Activated CD8-positive, alpha-beta T cell treated with anti-CD3 and anti-CD28 coated beads for 36 hours (primary cell): Measurements from ENCODE around the gene TMEM97. TPM values are rescaled to one million over a fixed set of nuclear protein-coding genes. Genes with fewer than 3 reads are reported as not detected.

ENCODE experiments used
- ATAC-seq: fragments of 200-7000 bp; cut with Tn5 transposase; one replicate; pipeline ENCODE4 v1.10.0; 2021; ENCODE audit warnings: mild to moderate bottlenecking, moderate library complexity
- CTCF ChIA-PET: fragments of 350-600 bp; sonication (Branson Sonifier 250); formaldehyde crosslinking; loops from one replicate; lab custom pipeline; 2021; ENCODE audit warnings: antibody characterized with exemption; lab: Charles Lee
- POLR2A ChIA-PET: fragments of 350-600 bp; sonication (Branson Sonifier 250); formaldehyde crosslinking; loops from one replicate; lab custom pipeline; 2021; ENCODE audit warnings: antibody characterized with exemption; lab: Charles Lee
- DNase-seq: peaks from one replicate; pipeline ENCODE4 v3.0.0-alpha.2; 2020
- H3K27ac Mint-ChIP-seq: one replicate; pipeline ENCODE4 v1.8.0; 2021; ENCODE audit warnings: mild to moderate bottlenecking, mixed read lengths
- H3K27me3 Mint-ChIP-seq: one replicate; pipeline ENCODE4 v1.8.0; 2021; ENCODE audit warnings: mixed read lengths
- H3K36me3 Mint-ChIP-seq: one replicate; pipeline ENCODE4 v1.8.0; 2021; ENCODE audit warnings: low read depth, mixed read lengths
- H3K4me1 Mint-ChIP-seq: one replicate; pipeline ENCODE4 v1.8.0; 2021; ENCODE audit warnings: low read depth, mixed read lengths
- H3K4me3 Mint-ChIP-seq: one replicate; pipeline ENCODE4 v1.8.0; 2021; ENCODE audit warnings: mild to moderate bottlenecking, moderate library complexity, mixed read lengths
- H3K9me3 Mint-ChIP-seq: one replicate; pipeline ENCODE4 v1.8.0; 2021; ENCODE audit warnings: mixed read lengths
- intact Hi-C: fragments of 100-400 bp; cut with micrococcal nuclease; formaldehyde crosslinking; loops from one replicate; pipeline ENCODE4 v1.10.0; 2022
- total RNA-seq, 2 experiments: library from RNA; stranded (reverse); gene quantifications; one replicate each; pipeline ENCODE4 v1.2.3, GENCODE V29; 2021
- TF ChIP-seq, protein P1 (sequence below): fragments of 200-600 bp; IDR thresholded peaks from one replicate; pipeline ENCODE4 v1.8.0; 2022; ENCODE audit warnings: antibody characterized with exemption, mild to moderate bottlenecking

TMEM97 gene
- total RNA-seq, 2 experiments from 2014 or later: 36.1 to 36.2 TPM

DNA sequence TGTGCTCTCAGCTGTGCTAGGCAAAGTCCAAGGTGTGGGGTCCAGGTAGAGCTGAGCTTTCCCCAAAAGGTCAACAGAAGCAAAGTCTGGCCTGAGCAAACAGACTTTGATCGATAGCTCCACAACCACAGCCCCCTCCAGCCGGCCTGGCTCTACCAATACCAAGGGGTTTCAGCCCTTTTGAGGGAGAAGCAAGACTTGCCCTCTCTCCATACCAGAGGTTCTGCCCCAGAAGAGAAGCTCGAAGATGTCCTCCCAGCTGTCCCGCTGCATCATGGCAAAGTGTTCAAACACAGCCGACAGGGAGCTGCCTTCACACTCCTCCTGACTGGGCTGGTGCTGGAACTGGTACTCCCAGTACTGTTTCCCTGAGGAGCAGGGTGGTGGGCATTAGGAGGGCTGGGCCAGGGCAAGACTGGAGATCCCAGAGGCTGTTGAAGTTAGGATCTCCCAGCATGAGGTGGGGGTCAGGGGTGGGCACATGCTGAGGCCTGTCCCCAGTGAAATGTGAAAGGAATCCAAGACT, 49.4 kb downstream of the TMEM97 start:
- Mint-ChIP-seq H3K27me3 (no peaks in the 10 kb centered on the region), H3K4me1 (peaks cover 15% of the 10 kb centered on the region), H3K27ac (no peak overlapping the region), H3K4me3 (no peak overlapping the region), H3K36me3 (peaks cover 1% of the 10 kb centered on the region), H3K9me3 (no peaks in the 10 kb centered on the region)
- no peak for ATAC-seq
- POLR2A ChIA-PET: interaction anchor here (2.0 to 5.5 kb wide), 2 partner anchors 11 to 16 kb away, joined by 5 to 35 read pairs; partner anchors contain the start of gene POLDIP2
- TF ChIP-seq, protein P1, sequence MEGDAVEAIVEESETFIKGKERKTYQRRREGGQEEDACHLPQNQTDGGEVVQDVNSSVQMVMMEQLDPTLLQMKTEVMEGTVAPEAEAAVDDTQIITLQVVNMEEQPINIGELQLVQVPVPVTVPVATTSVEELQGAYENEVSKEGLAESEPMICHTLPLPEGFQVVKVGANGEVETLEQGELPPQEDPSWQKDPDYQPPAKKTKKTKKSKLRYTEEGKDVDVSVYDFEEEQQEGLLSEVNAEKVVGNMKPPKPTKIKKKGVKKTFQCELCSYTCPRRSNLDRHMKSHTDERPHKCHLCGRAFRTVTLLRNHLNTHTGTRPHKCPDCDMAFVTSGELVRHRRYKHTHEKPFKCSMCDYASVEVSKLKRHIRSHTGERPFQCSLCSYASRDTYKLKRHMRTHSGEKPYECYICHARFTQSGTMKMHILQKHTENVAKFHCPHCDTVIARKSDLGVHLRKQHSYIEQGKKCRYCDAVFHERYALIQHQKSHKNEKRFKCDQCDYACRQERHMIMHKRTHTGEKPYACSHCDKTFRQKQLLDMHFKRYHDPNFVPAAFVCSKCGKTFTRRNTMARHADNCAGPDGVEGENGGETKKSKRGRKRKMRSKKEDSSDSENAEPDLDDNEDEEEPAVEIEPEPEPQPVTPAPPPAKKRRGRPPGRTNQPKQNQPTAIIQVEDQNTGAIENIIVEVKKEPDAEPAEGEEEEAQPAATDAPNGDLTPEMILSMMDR: no peak
- intact Hi-C loops: no loop called here
- no peak for DNase-seq
- CTCF ChIA-PET: interaction anchor here (0.7 to 1.5 kb wide), 2 partner anchors 10 to 48 kb away, joined by 3 to 5 read pairs; no protein-coding TSS in a partner anchor

DNA sequence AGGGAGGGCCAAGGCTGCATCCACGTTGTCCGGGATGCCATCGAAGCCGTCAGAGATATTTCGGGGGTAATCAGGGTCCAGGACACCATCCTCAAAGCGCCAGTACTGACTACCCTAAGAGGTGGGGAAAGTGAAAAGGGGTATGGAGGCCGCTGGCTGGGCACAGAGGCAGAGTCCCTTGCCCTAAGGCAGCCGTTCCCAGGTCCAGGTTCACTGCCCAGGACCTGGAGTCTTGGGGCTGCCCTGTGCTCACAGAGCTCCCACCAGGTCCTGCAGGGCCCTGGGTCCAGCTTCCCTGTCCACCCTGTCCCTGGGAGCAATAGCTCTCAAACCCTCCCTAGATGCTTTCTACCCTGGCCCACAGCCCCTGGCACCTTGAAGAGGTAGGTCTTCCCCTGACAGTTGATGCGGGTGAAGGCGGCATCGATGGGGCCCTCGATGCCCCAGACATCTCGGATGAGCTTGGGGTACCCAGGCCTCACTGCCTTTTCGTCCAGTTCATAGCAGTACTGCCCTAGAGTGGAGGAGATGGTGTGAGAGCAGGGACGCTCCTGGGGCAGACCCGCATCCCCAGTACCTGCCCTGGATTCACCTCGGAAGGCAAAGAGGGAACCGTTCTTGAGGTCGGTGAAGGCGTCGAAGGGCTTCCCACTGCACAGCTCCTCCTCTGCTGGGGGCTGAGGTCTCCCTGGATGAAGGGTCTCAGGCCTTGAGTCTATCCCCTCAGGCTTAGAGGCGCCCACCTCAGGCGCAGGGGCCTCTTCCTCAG, 50.1 kb downstream of the TMEM97 start:
- Mint-ChIP-seq H3K4me1 (peaks cover 20% of the 10 kb centered on the region), H3K27me3 (no peaks in the 10 kb centered on the region), H3K4me3 (no peak overlapping the region), H3K9me3 (no peaks in the 10 kb centered on the region), H3K36me3 (peaks cover 5% of the 10 kb centered on the region), H3K27ac (no peak overlapping the region)
- ATAC-seq (no peak), DNase-seq (no peak)
- TF ChIP-seq, protein P1: no peak
- POLR2A ChIA-PET: interaction anchor here (1.8 to 5.5 kb wide), 3 partner anchors 11 to 15 kb away, joined by 5 to 35 read pairs (median 5); partner anchors contain the start of gene POLDIP2
- intact Hi-C loops: no loop called here
- CTCF ChIA-PET: interaction anchor here (1.5 kb wide), 1 partner anchor 48 kb away, joined by 5 read pairs; no protein-coding TSS in a partner anchor

DNA sequence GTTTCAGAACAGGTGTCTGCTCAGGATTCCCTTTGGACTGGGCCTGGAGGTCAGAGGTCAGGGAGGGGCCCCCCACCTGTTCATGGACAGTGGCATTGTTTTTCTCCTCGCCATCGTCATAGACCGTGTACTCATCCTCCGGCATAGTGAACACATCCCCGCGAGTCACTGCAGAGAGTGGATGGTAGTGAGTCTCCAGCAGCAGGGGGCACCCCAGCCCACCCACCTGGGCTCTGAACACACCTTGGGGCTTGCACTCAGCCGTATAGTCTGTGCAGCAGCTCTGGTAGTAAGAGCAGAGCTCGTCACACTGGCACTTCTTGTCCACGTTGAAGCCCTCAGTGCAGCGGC, 50.7 kb downstream of the TMEM97 start:
- Mint-ChIP-seq H3K4me3 (no peak overlapping the region), H3K27ac (no peak overlapping the region), H3K27me3 (no peaks in the 10 kb centered on the region), H3K9me3 (no peaks in the 10 kb centered on the region), H3K4me1 (peaks cover 20% of the 10 kb centered on the region), H3K36me3 (peaks cover 5% of the 10 kb centered on the region)
- TF ChIP-seq, protein P1: no peak
- DNase-seq: peak; percentile 27
- POLR2A ChIA-PET: interaction anchor here (1.8 to 5.5 kb wide), 3 partner anchors 11 to 15 kb away, joined by 5 to 35 read pairs (median 5); partner anchors contain the start of gene POLDIP2
- intact Hi-C loops: no loop called here
- ATAC-seq: no peak
- CTCF ChIA-PET: no interaction called here

DNA sequence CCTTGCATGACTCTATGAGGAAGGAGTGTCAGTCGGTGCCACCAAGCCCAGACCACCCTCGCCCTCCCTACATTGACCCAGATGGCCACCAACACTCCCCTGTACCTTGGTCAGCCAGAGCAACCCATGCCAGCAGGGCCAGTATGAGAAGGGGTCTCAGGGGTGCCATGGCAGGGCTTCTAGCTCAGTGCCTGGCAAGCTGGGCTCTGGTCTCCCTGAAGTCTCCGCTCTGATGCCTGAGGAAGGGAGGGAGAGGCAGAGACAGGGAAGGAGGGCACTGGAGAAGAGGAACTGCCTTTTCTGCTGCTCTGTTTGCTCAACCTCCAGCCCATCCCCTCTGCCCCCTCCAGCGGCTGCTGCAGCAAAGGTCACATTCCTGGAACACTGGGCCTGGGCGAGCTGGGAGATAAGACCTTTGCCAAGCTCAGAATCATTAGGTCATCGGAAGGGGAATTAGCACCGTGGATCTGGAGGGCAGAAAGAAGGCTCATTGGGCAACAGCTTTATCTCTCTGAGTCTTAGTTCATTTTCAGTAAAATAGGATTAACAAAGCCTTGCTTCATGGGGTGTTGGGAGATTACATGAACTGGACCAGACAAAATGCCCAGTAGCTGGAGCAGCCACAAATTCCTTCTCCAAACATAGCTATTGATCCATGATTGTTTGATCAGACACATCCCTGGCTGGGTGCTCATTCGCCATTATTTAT, 51.2 kb downstream of the TMEM97 start, which contains the start of gene VTN:
Gene VTN, minus strand, starts transcription at position 273 of the 709 bp plus-strand sequence. Its CDS starts 104 bp downstream, at position 169.
- intact Hi-C loops: no loop called here
- Mint-ChIP-seq H3K27ac (peak within 1 kb of the TSS; percentile 86), H3K4me3 (peak within 1 kb of the TSS; percentile 84), H3K9me3 (no peaks in the 10 kb centered on the region), H3K36me3 (peaks cover 9% of the 10 kb centered on the region), H3K27me3 (no peaks in the 10 kb centered on the region), H3K4me1 (peaks cover 20% of the 10 kb centered on the region)
- TF ChIP-seq, protein P1: no peak
- ChIA-PET CTCF (interaction anchor here (1.4 to 1.7 kb wide), 2 partner anchors 14 to 44 kb away, joined by 3 to 4 read pairs; no protein-coding TSS in a partner anchor), POLR2A (interaction anchor here (1.5 to 5.5 kb wide), 3 partner anchors 10 to 17 kb away, joined by 3 to 35 read pairs (median 5); partner anchors contain the start of gene POLDIP2)
- ATAC-seq (no peak), DNase-seq (no peak)
